Ascending aorta (tissue), 2 donors: Measurements from ENCODE around the gene USH1G. TPM values are rescaled to one million over a fixed set of nuclear protein-coding genes. Genes with fewer than 3 reads are reported as not detected.

Experiments
- DNase-seq, 2 donors: peaks; one replicate each; pipeline ENCODE4 v3.0.0-alpha.2; 2019; ENCODE audit warnings: low spot score in 2 of 2
- H3K27ac ChIP-seq, 2 donors: fragments of 200-600 bp; sonication (generic); one replicate each; pipeline ENCODE4 v1.5.1; 2016 to 2017; ENCODE audit warnings: mild to moderate bottlenecking in 1 of 2
- H3K27me3 ChIP-seq: fragments of 200-600 bp; sonication (generic); one replicate; pipeline ENCODE4 v1.5.1; 2017
- H3K36me3 ChIP-seq, 2 donors: fragments of 200-600 bp; sonication (generic); one replicate each; pipeline ENCODE4 v1.5.1; 2016
- H3K4me1 ChIP-seq, 2 donors: fragments of 200-600 bp; sonication (generic); one replicate each; pipeline ENCODE4 v1.5.1; 2016 to 2017; ENCODE audit warnings: mild to moderate bottlenecking in 1 of 2
- H3K4me3 ChIP-seq, 2 donors: fragments of 200-600 bp; sonication (generic); one replicate each; pipeline ENCODE4 v1.5.1; 2016 to 2017; ENCODE audit warnings: mild to moderate bottlenecking in 1 of 2
- H3K9me3 ChIP-seq, 2 donors: fragments of 200-600 bp; sonication (generic); one replicate each; pipeline ENCODE4 v1.5.1; 2016
- intact Hi-C: fragments of 100-400 bp; cut with DNase I; formaldehyde crosslinking; loops from one replicate; pipeline ENCODE4 v1.15.1; 2023
- total RNA-seq: library from RNA; depleted of rRNA; stranded (reverse); fragments of >200 nt; gene quantifications from one replicate; pipeline ENCODE4 v1.1.0, GENCODE V29; 2016
- TF ChIP-seq, protein P1 (sequence below), 3 experiments: fragments of 200-600 bp in 2 of 3; fragments of 450-650 bp in 1 of 3; sonication (generic) in 2 of 3; IDR thresholded peaks; one replicate each; pipeline ENCODE4 v1.5.1; 2016 to 2019; ENCODE audit warnings: antibody characterized with exemption in 3 of 3, mild to moderate bottlenecking in 1 of 3, moderate library complexity in 1 of 3

The USH1G gene
- total RNA-seq, 1 donor from 2014 or later: not detected

- Histone ChIP-seq H3K9me3 (no peaks in the 10 kb centered on the region), H3K4me1 (no peaks in the 10 kb centered on the region), H3K4me3 (no peak overlapping the region), H3K27me3 (no peaks in the 10 kb centered on the region), H3K27ac (no peak overlapping the region), H3K36me3 (no peaks in the 10 kb centered on the region)
- intact Hi-C loops: no loop called here
- TF ChIP-seq, protein P1, sequence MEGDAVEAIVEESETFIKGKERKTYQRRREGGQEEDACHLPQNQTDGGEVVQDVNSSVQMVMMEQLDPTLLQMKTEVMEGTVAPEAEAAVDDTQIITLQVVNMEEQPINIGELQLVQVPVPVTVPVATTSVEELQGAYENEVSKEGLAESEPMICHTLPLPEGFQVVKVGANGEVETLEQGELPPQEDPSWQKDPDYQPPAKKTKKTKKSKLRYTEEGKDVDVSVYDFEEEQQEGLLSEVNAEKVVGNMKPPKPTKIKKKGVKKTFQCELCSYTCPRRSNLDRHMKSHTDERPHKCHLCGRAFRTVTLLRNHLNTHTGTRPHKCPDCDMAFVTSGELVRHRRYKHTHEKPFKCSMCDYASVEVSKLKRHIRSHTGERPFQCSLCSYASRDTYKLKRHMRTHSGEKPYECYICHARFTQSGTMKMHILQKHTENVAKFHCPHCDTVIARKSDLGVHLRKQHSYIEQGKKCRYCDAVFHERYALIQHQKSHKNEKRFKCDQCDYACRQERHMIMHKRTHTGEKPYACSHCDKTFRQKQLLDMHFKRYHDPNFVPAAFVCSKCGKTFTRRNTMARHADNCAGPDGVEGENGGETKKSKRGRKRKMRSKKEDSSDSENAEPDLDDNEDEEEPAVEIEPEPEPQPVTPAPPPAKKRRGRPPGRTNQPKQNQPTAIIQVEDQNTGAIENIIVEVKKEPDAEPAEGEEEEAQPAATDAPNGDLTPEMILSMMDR (IDR thresholded peaks at IDR 0.05): no peak
- DNase-seq: no peak
Measured at GRCh38 chr17:74904687-74905409, 18.2 kb downstream of the USH1G start.

GRCh38 chr17:74903671-74904070 lies 19.4 kb downstream of the USH1G start:
- H3K4me3 ChIP-seq: no peak overlapping the region
- H3K27me3 ChIP-seq: no peaks in the 10 kb centered on the region
- no peak for DNase-seq
- no peak overlapping the region for H3K27ac ChIP-seq
- no peaks in the 10 kb centered on the region for H3K9me3 ChIP-seq
- intact Hi-C loops: no loop called here
- H3K36me3 ChIP-seq: no peaks in the 10 kb centered on the region
- no peaks in the 10 kb centered on the region for H3K4me1 ChIP-seq
- TF ChIP-seq, protein P1 (IDR thresholded peaks at IDR 0.05): no peak

GRCh38 chr17:74903034-74903433 lies 20.0 kb downstream of the USH1G start:
- H3K36me3 ChIP-seq: no peaks in the 10 kb centered on the region
- no peaks in the 10 kb centered on the region for H3K4me1 ChIP-seq
- no peak for DNase-seq
- H3K27me3 ChIP-seq: no peaks in the 10 kb centered on the region
- TF ChIP-seq, protein P1 (IDR thresholded peaks at IDR 0.05): no peak
- no peak overlapping the region for H3K27ac ChIP-seq
- H3K9me3 ChIP-seq: no peaks in the 10 kb centered on the region
- H3K4me3 ChIP-seq: no peak overlapping the region
- intact Hi-C loops: no loop called here

- no peaks in the 10 kb centered on the region for H3K9me3 ChIP-seq
- intact Hi-C loops: no loop called here
Measured at GRCh38 chr17:74901353-74902135, 21.5 kb downstream of the USH1G start.

GRCh38 chr17:74900208-74900607 lies 22.8 kb downstream of the USH1G start:
- intact Hi-C loops: no loop called here
- TF ChIP-seq, protein P1 (IDR thresholded peaks at IDR 0.05): no peak
- no peaks in the 10 kb centered on the region for H3K27me3 ChIP-seq

More at GRCh38 chr17:74901353-74902135, 21.5 kb downstream of the USH1G start:
- H3K4me3 ChIP-seq: no peak overlapping the region
- TF ChIP-seq, protein P1 (IDR thresholded peaks at IDR 0.05): no peak
- no peak for DNase-seq
- H3K4me1 ChIP-seq: no peaks in the 10 kb centered on the region
- no peak overlapping the region for H3K27ac ChIP-seq
- no peaks in the 10 kb centered on the region for H3K27me3 ChIP-seq
- no peaks in the 10 kb centered on the region for H3K36me3 ChIP-seq

More at GRCh38 chr17:74900208-74900607, 22.8 kb downstream of the USH1G start:
- H3K4me3 ChIP-seq: no peak overlapping the region
- no peak overlapping the region for H3K27ac ChIP-seq
- H3K36me3 ChIP-seq: no peaks in the 10 kb centered on the region
- no peak for DNase-seq
- no peaks in the 10 kb centered on the region for H3K9me3 ChIP-seq
- no peaks in the 10 kb centered on the region for H3K4me1 ChIP-seq
